OCI-M2 (cell line): ENCODE data around the gene RPS6KB2.

Source experiments
- DNase-seq: peaks from one replicate; lab custom pipeline; 2025; ENCODE audit not compliant: unreplicated experiment; lab: John Stamatoyannopoulos, UW

The RPS6KB2 gene

GRCh38 chr11:67428052-67429001 lies at the start of gene RPS6KB2:
Gene RPS6KB2, plus strand, starts transcription at chr11:67428494. Its CDS starts 52 bp downstream, at chr11:67428546.
- DNase-seq = peak; percentile 74

- no peak for DNase-seq
Measured at GRCh38 chr11:67378544-67378943, 49.8 kb upstream of the RPS6KB2 start.

- DNase-seq = no peak
Measured at GRCh38 chr11:67379061-67380058, 48.9 kb upstream of the RPS6KB2 start.

- no peak for DNase-seq
Measured at GRCh38 chr11:67381244-67381972, 46.9 kb upstream of the RPS6KB2 start.

- DNase-seq = peak; percentile 61
Measured at GRCh38 chr11:67382276-67383136, 45.8 kb upstream of the RPS6KB2 start.

- DNase-seq = no peak
Measured at GRCh38 chr11:67384851-67385366, 43.4 kb upstream of the RPS6KB2 start.

GRCh38 chr11:67387069-67387468 lies 41.2 kb upstream of the RPS6KB2 start:
- DNase-seq = no peak

- DNase-seq = no peak
Measured at GRCh38 chr11:67387518-67387917, 40.8 kb upstream of the RPS6KB2 start.

GRCh38 chr11:67389477-67389876 lies 38.8 kb upstream of the RPS6KB2 start:
- DNase-seq = no peak

GRCh38 chr11:67390947-67391303 lies 37.4 kb upstream of the RPS6KB2 start:
- no peak for DNase-seq

- no peak for DNase-seq
Measured at GRCh38 chr11:67391304-67392182, 36.8 kb upstream of the RPS6KB2 start, which contains the start of gene RAD9A. Gene RAD9A, plus strand, starts transcription at chr11:67391986. Its CDS starts 59 bp downstream, at chr11:67392045.

- DNase-seq = no peak
Measured at GRCh38 chr11:67392183-67392715, 36.0 kb upstream of the RPS6KB2 start.

GRCh38 chr11:67393437-67393836 lies 34.9 kb upstream of the RPS6KB2 start:
- no peak for DNase-seq

GRCh38 chr11:67393990-67394389 lies 34.3 kb upstream of the RPS6KB2 start:
- no peak for DNase-seq

- DNase-seq = no peak
Measured at GRCh38 chr11:67395555-67396258, 32.6 kb upstream of the RPS6KB2 start.

- DNase-seq = no peak
Measured at GRCh38 chr11:67396259-67396581, 32.1 kb upstream of the RPS6KB2 start.

GRCh38 chr11:67396587-67397389 lies 31.5 kb upstream of the RPS6KB2 start:
- DNase-seq = no peak
